ENCODE data around the gene TLR5.

The TLR5 gene

DNA sequence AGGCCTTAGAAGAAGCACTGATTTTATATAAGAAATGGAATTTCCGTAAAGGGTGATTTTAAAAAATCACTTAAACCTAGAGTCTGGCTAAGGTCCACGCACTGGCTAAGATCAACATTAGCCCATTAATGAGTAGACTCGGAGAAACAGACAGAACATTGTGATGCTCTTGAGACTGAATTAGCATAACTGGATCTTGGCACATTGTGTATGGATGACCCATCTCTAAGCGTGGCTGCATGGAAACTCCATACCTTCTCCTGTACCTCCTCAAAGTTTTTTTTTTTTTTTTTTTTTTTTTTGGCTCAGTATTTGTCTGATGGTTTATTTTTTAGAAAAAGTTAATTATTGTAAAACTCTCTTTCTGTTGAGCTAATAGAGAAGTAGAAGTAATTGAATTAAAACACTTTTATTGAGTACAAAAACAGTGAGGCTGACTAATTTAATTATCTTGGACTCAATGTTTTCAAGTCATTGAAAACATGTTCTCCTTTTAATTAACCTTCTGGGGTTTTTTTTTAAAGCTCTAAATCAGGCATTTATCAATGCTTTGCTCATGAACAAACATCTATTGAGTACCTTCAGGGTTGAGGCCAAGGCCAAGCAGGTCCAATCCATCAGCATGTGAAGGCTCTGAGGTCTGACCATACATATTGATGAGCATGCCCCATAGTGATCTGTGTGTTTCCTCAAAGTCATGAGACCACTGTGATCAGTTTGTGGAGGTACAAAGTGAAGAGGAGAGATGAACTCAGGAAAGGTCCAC is 74.0 kb downstream of the TLR5 start:
- DNase-seq (ENCODE audit: low read depth in 2 of 2): no peak

DNA sequence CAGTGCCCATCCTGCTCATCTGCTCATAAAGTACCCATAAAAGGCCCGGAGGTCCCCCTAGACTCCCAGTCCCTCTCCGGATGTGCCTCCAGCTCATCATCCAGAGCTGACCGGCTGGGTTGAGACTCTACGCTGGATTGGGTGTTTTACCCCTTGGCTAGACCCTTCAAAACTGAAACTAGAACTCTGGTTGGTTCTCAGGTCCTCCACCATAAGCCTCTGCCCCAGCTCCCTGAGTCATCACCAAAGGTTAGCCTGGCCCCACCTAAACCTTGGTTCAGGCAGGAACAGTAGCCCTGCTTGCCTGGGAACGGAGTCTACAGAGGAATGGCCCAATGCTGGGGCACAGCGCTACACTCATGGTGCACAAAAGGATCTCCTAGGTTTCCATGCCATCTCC is 75.1 kb downstream of the TLR5 start:
- no peak for DNase-seq (ENCODE audit: low read depth in 2 of 2)

- no peak for DNase-seq (ENCODE audit: low read depth in 2 of 2)
Measured at GRCh38 chr1:223066415-223066814, 76.6 kb downstream of the TLR5 start.

- no peak for DNase-seq (ENCODE audit: low read depth in 2 of 2)
Measured at GRCh38 chr1:223062177-223062576, 80.9 kb downstream of the TLR5 start.

DNA sequence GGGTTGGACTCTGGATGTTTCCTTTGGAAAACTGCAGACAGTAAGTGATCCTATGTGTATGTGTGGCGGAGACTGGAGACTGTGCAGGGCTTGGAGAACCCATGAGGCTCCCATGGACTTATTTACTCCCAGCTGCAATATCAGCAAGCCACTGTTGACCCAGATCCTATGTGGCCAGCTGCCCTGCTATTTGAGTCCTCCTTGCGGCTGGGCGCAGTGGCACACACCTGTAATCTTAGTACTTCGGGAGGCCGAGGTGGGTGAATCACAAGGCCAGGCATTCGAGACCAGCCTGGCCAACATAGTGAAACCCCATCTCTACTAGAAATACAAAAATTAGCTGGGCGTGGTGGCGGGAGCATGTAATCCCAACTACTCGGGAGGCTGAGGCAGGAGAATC is 83.5 kb downstream of the TLR5 start:
- no peak for DNase-seq (ENCODE audit: low read depth in 2 of 2)
